H9 (cell line): ENCODE results near the gene DMRTC2. TPM values are rescaled to one million over a fixed set of nuclear protein-coding genes. Genes with fewer than 3 reads are reported as not detected.
A peak's percentile ranks its signal among the peaks of the same experiment; 100 is the strongest.

Experiments used
- DNase-seq: peaks from one replicate; pipeline ENCODE4 v3.0.0-alpha.2; 2017
- H2AFZ ChIP-seq: one replicate; pipeline ENCODE4 v1.6.1; 2013; ENCODE audit warnings: mild to moderate bottlenecking, low read length, control low read depth, moderate library complexity
- H2AK5ac ChIP-seq: 2 replicates; pipeline ENCODE4 v1.6.1; 2013; ENCODE audit warnings: low read length, control low read depth, mixed read lengths; ENCODE audit not compliant: insufficient read length
- H2BK120ac ChIP-seq: one replicate; pipeline ENCODE4 v1.6.1; 2013; ENCODE audit warnings: low read depth, mild to moderate bottlenecking, low read length, control low read depth, inconsistent platforms; ENCODE audit not compliant: poor library complexity, severe bottlenecking
- H2BK12ac ChIP-seq: 2 replicates; pipeline ENCODE4 v1.6.1; 2013; ENCODE audit warnings: low read length, control low read depth, mixed read lengths, low read depth; ENCODE audit not compliant: insufficient read length
- H2BK15ac ChIP-seq: 2 replicates; pipeline ENCODE4 v1.6.1; 2013; ENCODE audit warnings: low read depth, low read length, control low read depth
- H2BK20ac ChIP-seq: one replicate; pipeline ENCODE4 v1.6.1; 2013; ENCODE audit warnings: low read depth, mild to moderate bottlenecking, low read length, control low read depth, inconsistent platforms; ENCODE audit not compliant: poor library complexity, severe bottlenecking
- H2BK5ac ChIP-seq: 2 replicates; pipeline ENCODE4 v1.6.1; 2013; ENCODE audit warnings: low read length, control low read depth, mixed read lengths; ENCODE audit not compliant: insufficient read length
- H3K14ac ChIP-seq: 2 replicates; pipeline ENCODE4 v1.6.1; 2013; ENCODE audit warnings: low read length, control low read depth; ENCODE audit not compliant: insufficient read depth
- H3K18ac ChIP-seq: 2 replicates; pipeline ENCODE4 v1.6.1; 2013; ENCODE audit warnings: low read depth, mild to moderate bottlenecking, mixed read lengths, low read length, control low read depth; ENCODE audit not compliant: insufficient read length
- H3K23ac ChIP-seq: 2 replicates; pipeline ENCODE4 v1.6.1; 2013; ENCODE audit warnings: low read length, control low read depth, mixed read lengths, low read depth; ENCODE audit not compliant: insufficient read length
- H3K23me2 ChIP-seq: 2 replicates; pipeline ENCODE4 v1.6.1; 2013; ENCODE audit warnings: low read depth, mild to moderate bottlenecking, mixed read lengths, low read length, control low read depth; ENCODE audit not compliant: insufficient read length, poor library complexity, severe bottlenecking
- H3K27ac ChIP-seq: 2 replicates; pipeline ENCODE4 v1.5.1; 2013; ENCODE audit warnings: low read length, control low read depth, mixed read lengths, low read depth; ENCODE audit not compliant: insufficient read length
- H3K27me3 ChIP-seq: 2 replicates; pipeline ENCODE4 v1.6.1; 2013; ENCODE audit warnings: low read length, control low read depth, inconsistent platforms; ENCODE audit not compliant: insufficient read depth
- H3K4ac ChIP-seq: 2 replicates; pipeline ENCODE4 v1.6.1; 2013; ENCODE audit warnings: low read depth, mild to moderate bottlenecking, control low read depth, inconsistent platforms, low read length, moderate library complexity
- H3K4me1 ChIP-seq: 2 replicates; pipeline ENCODE4 v1.6.1; 2013; ENCODE audit warnings: low read length, control low read depth, inconsistent platforms; ENCODE audit not compliant: insufficient read depth
- H3K4me2 ChIP-seq: 2 replicates; pipeline ENCODE4 v1.6.1; 2013; ENCODE audit warnings: low read length, control low read depth, mixed read lengths; ENCODE audit not compliant: insufficient read length, insufficient read depth
- H3K56ac ChIP-seq: 2 replicates; pipeline ENCODE4 v1.6.1; 2013; ENCODE audit warnings: low read depth, mild to moderate bottlenecking, mixed read lengths, low read length, control low read depth; ENCODE audit not compliant: insufficient read length
- H3K79me1 ChIP-seq: 2 replicates; pipeline ENCODE4 v1.6.1; 2013; ENCODE audit warnings: low read depth, mild to moderate bottlenecking, moderate library complexity, low read length, control low read depth, inconsistent platforms; ENCODE audit not compliant: insufficient read depth, poor library complexity, severe bottlenecking
- H3K79me2 ChIP-seq: 2 replicates; pipeline ENCODE4 v1.6.1; 2013; ENCODE audit warnings: low read length, control low read depth, inconsistent platforms; ENCODE audit not compliant: insufficient read depth
- H3K9ac ChIP-seq: 2 replicates; pipeline ENCODE4 v1.6.1; 2013; ENCODE audit warnings: low read length, control low read depth, mixed read lengths; ENCODE audit not compliant: insufficient read length; ENCODE audit errors: extremely low read depth
- H3K9me3 ChIP-seq: one replicate; pipeline ENCODE4 v1.6.1; 2013; ENCODE audit warnings: low read depth, low read length, inconsistent platforms; ENCODE audit not compliant: control insufficient read depth
- H3T11ph ChIP-seq: one replicate; pipeline ENCODE4 v1.6.1; 2013; ENCODE audit warnings: mild to moderate bottlenecking, low read length, control low read depth, inconsistent platforms
- H4K20me1 ChIP-seq: one replicate; pipeline ENCODE4 v1.6.1; 2013; ENCODE audit not compliant: control insufficient read depth, insufficient read length, insufficient read depth
- H4K5ac ChIP-seq: 2 replicates; pipeline ENCODE4 v1.6.1; 2013; ENCODE audit warnings: low read depth, mild to moderate bottlenecking, mixed read lengths, low read length, control low read depth; ENCODE audit not compliant: insufficient read length
- H4K8ac ChIP-seq: replicated peaks from 2 replicates; pipeline ENCODE4 v1.6.1; 2013; ENCODE audit warnings: low read length, control low read depth, mixed read lengths, low read depth; ENCODE audit not compliant: insufficient read length
- H4K91ac ChIP-seq: 2 replicates; pipeline ENCODE4 v1.6.1; 2013; ENCODE audit warnings: low read depth, mild to moderate bottlenecking, moderate library complexity, mixed read lengths, low read length, control low read depth; ENCODE audit not compliant: insufficient read length
- H3K27ac Mint-ChIP-seq, 3 experiments: 2 replicates in 2 of 3; 3 replicates in 1 of 3; pipeline ENCODE4 v1.8.0; 2020 to 2021; ENCODE audit warnings: mixed read lengths in 3 of 3, mild to moderate bottlenecking in 1 of 3, moderate library complexity in 1 of 3
- H3K27me3 Mint-ChIP-seq: 2 replicates; pipeline ENCODE4 v1.8.0; 2021; ENCODE audit warnings: low read depth, mild to moderate bottlenecking, moderate library complexity, mixed read lengths
- H3K36me3 Mint-ChIP-seq, 3 experiments: 2 replicates in 2 of 3; 3 replicates in 1 of 3; pipeline ENCODE4 v1.8.0; 2020 to 2021; ENCODE audit warnings: low read depth in 3 of 3, mixed read lengths in 3 of 3; ENCODE audit not compliant: insufficient read depth in 1 of 3
- H3K4me1 Mint-ChIP-seq, 2 experiments: 2 replicates each; pipeline ENCODE4 v1.8.0; 2020; ENCODE audit warnings: mixed read lengths in 2 of 2
- H3K4me3 Mint-ChIP-seq, 2 experiments: 2 replicates in 1 of 2; 3 replicates in 1 of 2; pipeline ENCODE4 v1.8.0; 2020 to 2021; ENCODE audit warnings: mild to moderate bottlenecking in 2 of 2, mixed read lengths in 2 of 2, moderate library complexity in 1 of 2
- H3K9me3 Mint-ChIP-seq, 2 experiments: 2 replicates in 1 of 2; 3 replicates in 1 of 2; pipeline ENCODE4 v1.8.0; 2020; ENCODE audit warnings: mild to moderate bottlenecking in 2 of 2, mixed read lengths in 2 of 2, moderate library complexity in 1 of 2
- CTCF ChIP-seq: fragments of 200-600 bp; sonication (generic); conservative IDR thresholded peaks from 3 replicates; pipeline ENCODE4 v1.8.0; 2021; ENCODE audit warnings: antibody characterized with exemption, mild to moderate bottlenecking
- WGBS: extraction: QIAGEN DNeasy Blood & Tissue Kit; methylation state at CpG from one replicate; pipeline ENCODE4 v1.1.7; 2013; ENCODE audit warnings: missing lambda C conversion rate, low lambda C conversion rate, mixed read lengths; ENCODE audit not compliant: insufficient read length; ENCODE audit errors: extremely low coverage; 5-methylcytosine and 5-hydroxymethylcytosine counted together
- total RNA-seq: library from RNA; stranded (reverse); gene quantifications from 2 replicates; pipeline ENCODE4 v1.2.1, GENCODE V29; 2021

DMRTC2 gene
- total RNA-seq, 1 experiment from 2014 or later = not detected

- Mint-ChIP-seq H3K27ac (peak overlapping the region in 2 of 3 experiments; percentile 73 to 81; a peak in 3 of 7 replicates), H3K4me3 (no peak overlapping the region)
Observed at GRCh38 chr19:41870401-41870873, 25.6 kb downstream of the DMRTC2 start.

More at GRCh38 chr19:41870401-41870873, 25.6 kb downstream of the DMRTC2 start:
- Histone ChIP-seq H4K20me1 (no peaks in the 10 kb centered on the region), H2AK5ac (no peak overlapping the region), H4K8ac (no peak overlapping the region), H2BK20ac (no peak overlapping the region), H3K18ac (no peak overlapping the region), H2AFZ (no peak overlapping the region), H3K56ac (no peak overlapping the region), H3K27me3 (no peaks in the 10 kb centered on the region), H2BK120ac (no peak overlapping the region), H3K9ac (no peak overlapping the region), H3K23me2 (no peaks in the 10 kb centered on the region), H3K23ac (no peak overlapping the region), H3T11ph (no peak overlapping the region), H4K91ac (no peak overlapping the region), H3K27ac (no peak overlapping the region), H3K4ac (no peak overlapping the region), H3K4me2 (no peak overlapping the region), H2BK12ac (no peak overlapping the region), H3K79me1 (peaks cover 5% of the 10 kb centered on the region), H3K9me3 (no peaks in the 10 kb centered on the region), H3K14ac (no peak overlapping the region), H3K79me2 (no peaks in the 10 kb centered on the region; the same call in 1 of the 2 replicates), H2BK15ac (no peak overlapping the region), H4K5ac (no peak overlapping the region), H3K4me1 (no peaks in the 10 kb centered on the region), H2BK5ac (no peak overlapping the region)
- peaks cover 6 to 13% of the 10 kb centered on the region in 2 experiments; a peak in 3 of 4 replicates for H3K4me1 Mint-ChIP-seq
- WGBS = no CpG with 5 or more reads among the region's 3 CpGs
- no peak for TF ChIP-seq CTCF
- DNase-seq = no peak
- peaks cover 8% of the 10 kb centered on the region for H3K27me3 Mint-ChIP-seq
- H3K36me3 Mint-ChIP-seq = peaks cover 32 to 65% (median 53%) of the 10 kb centered on the region in 3 experiments
- H3K9me3 Mint-ChIP-seq = no peaks in the 10 kb centered on the region
